Small intestine (tissue), 7 donors: Measurements from ENCODE around the gene MCUB. TPM values are rescaled to one million over a fixed set of nuclear protein-coding genes. Genes with fewer than 3 reads are reported as not detected.

Experiments used
- DNase-seq, 2 donors: peaks; one replicate each; pipeline versions ENCODE4 v3.0.0 to v3.0.0-alpha.2; 2013
- FAIRE-seq: peaks from 2 replicates; lab custom pipeline; 2012; peaks lifted over from hg19 to GRCh38; lab: Jason Lieb, UNC
- H3K27ac ChIP-seq, 3 donors: one replicate each; pipeline ENCODE4 v1.5.1; 2013; ENCODE audit warnings: low read length in 2 of 3, mild to moderate bottlenecking in 2 of 3, control low read depth in 1 of 3, inconsistent platforms in 1 of 3, low read depth in 1 of 3, moderate library complexity in 1 of 3
- H3K27me3 ChIP-seq, 3 donors: one replicate each; pipeline ENCODE4 v1.6.1; 2013; ENCODE audit warnings: low read length in 3 of 3, inconsistent platforms in 1 of 3; ENCODE audit not compliant: control insufficient read depth in 3 of 3, insufficient read depth in 3 of 3
- H3K36me3 ChIP-seq, 3 donors: one replicate each; pipeline ENCODE4 v1.6.1; 2013; ENCODE audit warnings: low read length in 3 of 3, inconsistent platforms in 1 of 3, low read depth in 1 of 3, mild to moderate bottlenecking in 1 of 3, moderate library complexity in 1 of 3; ENCODE audit not compliant: control insufficient read depth in 3 of 3, insufficient read depth in 2 of 3
- H3K4me1 ChIP-seq, 3 donors: one replicate each; pipeline ENCODE4 v1.6.1; 2013; ENCODE audit warnings: low read length in 2 of 3, inconsistent platforms in 1 of 3, low read depth in 1 of 3, mild to moderate bottlenecking in 1 of 3, moderate library complexity in 1 of 3; ENCODE audit not compliant: control insufficient read depth in 3 of 3, insufficient read depth in 2 of 3
- H3K4me3 ChIP-seq, 3 donors: one replicate each; pipeline ENCODE4 v1.5.1; 2013; ENCODE audit warnings: low read length in 3 of 3, control low read depth in 1 of 3, inconsistent platforms in 1 of 3, low read depth in 1 of 3, mild to moderate bottlenecking in 1 of 3, moderate library complexity in 1 of 3
- H3K9me3 ChIP-seq, 2 donors: one replicate each; pipeline ENCODE4 v1.6.1; 2013; ENCODE audit warnings: low read depth in 1 of 2, low read length in 1 of 2; ENCODE audit not compliant: control insufficient read depth in 2 of 2, insufficient read depth in 1 of 2
- WGBS, 3 donors: extraction: QIAGEN DNeasy Blood & Tissue Kit; methylation state at CpG; one replicate each; pipeline ENCODE4 v1.1.7; 2013; 5-methylcytosine and 5-hydroxymethylcytosine counted together
- polyA plus RNA-seq, 4 donors: library from polyadenylated mRNA; stranded (reverse) in 3 of 4; unstranded in 1 of 4; fragments of 200-250 nt in 3 of 4; fragments of 120-200 nt in 1 of 4; gene quantifications; one replicate each; pipeline versions ENCODE4 v1.2.1 to v1.2.3, GENCODE V29; 2013
- donor health status: healthy with polysubstance abuse.
- donor health status: control.
- donor health status: control.
- donor health status: Bipolar disorder and iron deficiency.
- donor health status: healthy.

The MCUB gene
- polyA plus RNA-seq, 4 donors, result 2.2 to 12.8 (median 3.8) TPM

GRCh38 chr4:109718759-109719158 is 158.7 kb downstream of the MCUB start:
- peaks cover 0 to 4% of the 10 kb centered on the region in 2 donors for H3K9me3 ChIP-seq
- DNase-seq (no peak), FAIRE-seq (no peak)
- no peaks in the 10 kb centered on the region for H3K27me3 ChIP-seq
- no peaks in the 10 kb centered on the region for H3K4me1 ChIP-seq
- WGBS, 3 donors, result 89 to 100% (median 94%) methylated on average over 1 of the region's 1 CpG
- no peak overlapping the region for H3K27ac ChIP-seq
- H3K36me3 ChIP-seq, result peaks cover 0 to 10% (median 10%) of the 10 kb centered on the region in 3 donors
- H3K4me3 ChIP-seq, result no peak overlapping the region

GRCh38 chr4:109719604-109720003 is 159.6 kb downstream of the MCUB start:
- Histone ChIP-seq H3K9me3 (peaks cover 0 to 4% of the 10 kb centered on the region in 2 donors), H3K27me3 (no peaks in the 10 kb centered on the region), H3K4me1 (no peaks in the 10 kb centered on the region), H3K36me3 (peaks cover 0 to 10% (median 10%) of the 10 kb centered on the region in 3 donors), H3K27ac (no peak overlapping the region), H3K4me3 (no peak overlapping the region)
- DNase-seq (no peak), FAIRE-seq (no peak)
- WGBS, 3 donors, result 94 to 99% (median 96%) methylated on average over 4 of the region's 4 CpGs

GRCh38 chr4:109721033-109721432 is 161.0 kb downstream of the MCUB start:
- 89 to 95% (median 92%) methylated on average over 7 of the region's 7 CpGs for WGBS, 3 donors
- Histone ChIP-seq H3K27ac (no peak overlapping the region), H3K27me3 (no peaks in the 10 kb centered on the region), H3K9me3 (peaks cover 0 to 4% of the 10 kb centered on the region in 2 donors), H3K36me3 (peaks cover 0 to 10% (median 2%) of the 10 kb centered on the region in 3 donors), H3K4me3 (no peak overlapping the region), H3K4me1 (no peaks in the 10 kb centered on the region)
- peak in 1 of 2 donors; percentile 16 for DNase-seq
- FAIRE-seq, result no peak

GRCh38 chr4:109722357-109722756 is 162.3 kb downstream of the MCUB start:
- H3K36me3 ChIP-seq, result peaks cover 0 to 2% (median 2%) of the 10 kb centered on the region in 3 donors
- H3K9me3 ChIP-seq, result peaks cover 0 to 4% of the 10 kb centered on the region in 2 donors
- FAIRE-seq (no peak), DNase-seq (no peak)
- H3K4me3 ChIP-seq, result no peak overlapping the region
- H3K27ac ChIP-seq, result no peak overlapping the region
- H3K27me3 ChIP-seq, result no peaks in the 10 kb centered on the region
- H3K4me1 ChIP-seq, result no peaks in the 10 kb centered on the region

GRCh38 chr4:109723110-109723509 is 163.1 kb downstream of the MCUB start:
- Histone ChIP-seq H3K36me3 (peaks cover 0 to 2% (median 0%) of the 10 kb centered on the region in 3 donors), H3K4me3 (no peak overlapping the region), H3K27ac (no peak overlapping the region), H3K27me3 (no peaks in the 10 kb centered on the region), H3K4me1 (no peaks in the 10 kb centered on the region), H3K9me3 (peaks cover 0 to 4% of the 10 kb centered on the region in 2 donors)
- WGBS, 3 donors, result 89 to 98% (median 91%) methylated on average over 2 of the region's 2 CpGs
- no peak for FAIRE-seq
- DNase-seq, result no peak

- H3K4me3 ChIP-seq, result peak overlapping the region in 2 of 3 donors; percentile 78 to 79
- DNase-seq (peak; percentile 30 to 41), FAIRE-seq (no peak)
- H3K4me1 ChIP-seq, result peaks cover 0 to 6% (median 0%) of the 10 kb centered on the region in 3 donors
- H3K9me3 ChIP-seq, result no peaks in the 10 kb centered on the region
- no peaks in the 10 kb centered on the region for H3K36me3 ChIP-seq
- no peaks in the 10 kb centered on the region for H3K27me3 ChIP-seq
- WGBS, 3 donors, result 13 to 58% (median 27%) methylated on average over 6 of the region's 6 CpGs
- peak overlapping the region in 1 of 3 donors; percentile 92 for H3K27ac ChIP-seq
Measured at GRCh38 chr4:109728385-109728784, 168.3 kb downstream of the MCUB start.

- Histone ChIP-seq H3K4me3 (peak overlapping the region; percentile 59 to 79 (median 78)), H3K9me3 (no peaks in the 10 kb centered on the region), H3K27me3 (no peaks in the 10 kb centered on the region), H3K27ac (peak overlapping the region; percentile 88 to 97 (median 92)), H3K4me1 (peaks cover 0 to 10% (median 0%) of the 10 kb centered on the region in 3 donors), H3K36me3 (no peaks in the 10 kb centered on the region)
- FAIRE-seq, result no peak
- WGBS, 3 donors, result 2% methylated on average over 25 of the region's 25 CpGs
- peak; percentile 49 to 78 for DNase-seq
Measured at GRCh38 chr4:109729117-109729717, 169.2 kb downstream of the MCUB start.

- no peaks in the 10 kb centered on the region for H3K27me3 ChIP-seq
- peaks cover 0 to 16% (median 3%) of the 10 kb centered on the region in 3 donors for H3K4me1 ChIP-seq
- DNase-seq, result peak; percentile 93 to 95
- H3K36me3 ChIP-seq, result no peaks in the 10 kb centered on the region
- H3K27ac ChIP-seq, result peak within 1 kb of the TSS; percentile 93 to 99 (median 97)
- no peak for FAIRE-seq
- H3K9me3 ChIP-seq, result no peaks in the 10 kb centered on the region
- peak within 1 kb of the TSS; percentile 59 to 84 (median 79) for H3K4me3 ChIP-seq
- 0 to 1% (median 0%) methylated on average over 60 to 83 of the region's 83 CpGs for WGBS, 3 donors
Measured at GRCh38 chr4:109729718-109730618, 169.9 kb downstream of the MCUB start, which contains the start of gene PLA2G12A. PLA2G12A (minus strand) TSS chr4:109730070; CDS start chr4:109729809, 261 bp downstream.
